SK-N-SH (cell line): ENCODE data around the gene PDIA6.

Experiments used
- CHD2 ChIP-seq: fragments of 150-350 bp; IDR thresholded peaks from 2 replicates; pipeline ENCODE4 v1.6.1; 2018; ENCODE audit warnings: low read length; ENCODE audit not compliant: partially characterized antibody
- CTCF ChIP-seq: fragments of 200-600 bp; sonication (generic); IDR thresholded peaks from 2 replicates; pipeline ENCODE4 v1.6.1; 2017; ENCODE audit warnings: antibody characterized with exemption, mild to moderate bottlenecking, moderate library complexity
- ELF1 ChIP-seq: IDR thresholded peaks from 2 replicates; pipeline ENCODE4 v1.4.0; 2012
- EP300 ChIP-seq, 2 experiments: IDR thresholded peaks; 2 replicates each; pipeline versions ENCODE4 v1.4.0 to v1.6.1; 2012; ENCODE audit warnings: borderline replicate concordance in 1 of 2, low read depth in 1 of 2, low read length in 1 of 2
- GATA2 ChIP-seq: sonication (generic); formaldehyde crosslinking; IDR thresholded peaks from 2 replicates; pipeline ENCODE4 v1.5.0; 2020; ENCODE audit warnings: mild to moderate bottlenecking, missing genetic modification reagents
- MAX ChIP-seq: IDR thresholded peaks from 2 replicates; pipeline ENCODE4 v1.4.0; 2012; ENCODE audit warnings: low read depth
- MEF2A ChIP-seq: IDR thresholded peaks from 2 replicates; pipeline ENCODE4 v1.4.0; 2012; ENCODE audit warnings: low read depth, borderline replicate concordance
- NRF1 ChIP-seq: IDR thresholded peaks from 2 replicates; pipeline ENCODE4 v1.6.1; 2012; ENCODE audit warnings: low read depth, mild to moderate bottlenecking, low read length
- POLR2AphosphoS5 ChIP-seq: IDR thresholded peaks from 2 replicates; pipeline ENCODE4 v1.6.1; 2012; ENCODE audit warnings: low read depth, low read length
- RAD21 ChIP-seq: IDR thresholded peaks from 2 replicates; pipeline ENCODE4 v1.6.1; 2012; ENCODE audit warnings: mild to moderate bottlenecking, low read length
- REST ChIP-seq: IDR thresholded peaks from 2 replicates; pipeline ENCODE4 v1.6.1; 2012; ENCODE audit warnings: mild to moderate bottlenecking, low read depth, low read length, moderate library complexity
- RXRA ChIP-seq: IDR thresholded peaks from 2 replicates; pipeline ENCODE4 v1.4.0; 2012; ENCODE audit warnings: low read depth, mild to moderate bottlenecking, borderline replicate concordance
- TEAD4 ChIP-seq: IDR thresholded peaks from 2 replicates; pipeline ENCODE4 v1.4.0; 2012; ENCODE audit warnings: mild to moderate bottlenecking, borderline replicate concordance; ENCODE audit not compliant: insufficient read depth
- YY1 ChIP-seq: IDR thresholded peaks from 2 replicates; pipeline ENCODE4 v1.4.0; 2012; ENCODE audit warnings: low read depth, mild to moderate bottlenecking

- TF ChIP-seq NRF1 (peak; percentile 21; the same call in 1 of the 2 replicates), CTCF (no peak), TEAD4 (no peak), POLR2AphosphoS5 (no peak; the same call in none of the 2 replicates), MEF2A (no peak), REST (0 out of 2 replicates have a peak, but pooled peaks have one; percentile 20), GATA2 (no peak), ELF1 (peak; percentile 73), EP300 (IDR thresholded peaks at IDR 0.05; ENCODE audit: borderline replicate concordance in 1 of 2, low read depth in 1 of 2, low read length in 1 of 2) (peak in 1 of 2 experiments; percentile 32; a peak in 2 of 4 replicates), RAD21 (no peak), RXRA (no peak), CHD2 (peak; percentile 83), YY1 (no peak), MAX (peak; percentile 56; the same call in 1 of the 2 replicates)
These were observed at the start of gene PDIA6 for GRCh38 chr2:10812362-10813162.
